Liver (tissue), 9 donors: ENCODE results near the gene SELENOM. TPM values are rescaled to one million over a fixed set of nuclear protein-coding genes. Genes with fewer than 3 reads are reported as not detected.

Source experiments
- DNase-seq: peaks from one replicate; pipeline ENCODE4 v3.0.0-alpha.2; 2017; ENCODE audit warnings: low spot score
- H3K27ac ChIP-seq, 2 donors: one replicate each; pipeline ENCODE4 v1.7.0; 2013; ENCODE audit warnings: inconsistent platforms in 2 of 2, low read length in 2 of 2, control low read depth in 1 of 2, low read depth in 1 of 2, mild to moderate bottlenecking in 1 of 2
- H3K27me3 ChIP-seq, 4 donors: one replicate each; pipeline versions ENCODE4 v1.6.1 to v1.7.0; 2013; ENCODE audit warnings: low read length in 3 of 4, inconsistent platforms in 1 of 4, mild to moderate bottlenecking in 1 of 4, moderate library complexity in 1 of 4; ENCODE audit not compliant: control insufficient read depth in 4 of 4, insufficient read depth in 4 of 4
- H3K36me3 ChIP-seq, 4 donors: one replicate each; pipeline versions ENCODE4 v1.6.1 to v1.7.0; 2013; ENCODE audit warnings: low read length in 3 of 4, mild to moderate bottlenecking in 3 of 4, low read depth in 1 of 4, moderate library complexity in 1 of 4; ENCODE audit not compliant: control insufficient read depth in 4 of 4, insufficient read depth in 3 of 4
- H3K4me1 ChIP-seq, 4 donors: one replicate each; pipeline versions ENCODE4 v1.6.1 to v1.7.0; 2013; ENCODE audit warnings: low read length in 3 of 4, mild to moderate bottlenecking in 3 of 4, moderate library complexity in 1 of 4; ENCODE audit not compliant: control insufficient read depth in 4 of 4, insufficient read depth in 4 of 4
- H3K4me3 ChIP-seq, 3 donors: one replicate each; pipeline versions ENCODE4 v1.6.1 to v1.7.0; 2013; ENCODE audit warnings: low read length in 3 of 3, control low read depth in 1 of 3, low read depth in 1 of 3, mild to moderate bottlenecking in 1 of 3
- H3K9ac ChIP-seq, 2 donors: one replicate each; pipeline ENCODE4 v1.7.0; 2013; ENCODE audit warnings: low read length in 2 of 2, mild to moderate bottlenecking in 2 of 2, moderate library complexity in 2 of 2, control low read depth in 1 of 2, low read depth in 1 of 2
- H3K9me3 ChIP-seq, 4 donors: one replicate each; pipeline versions ENCODE4 v1.6.1 to v1.7.0; 2013; ENCODE audit warnings: low read length in 3 of 4; ENCODE audit not compliant: control insufficient read depth in 4 of 4
- FOXA2 ChIP-seq: IDR thresholded peaks from 2 replicates; pipeline ENCODE4 v1.6.1; 2016; ENCODE audit warnings: antibody characterized with exemption
- HNF4A ChIP-seq, 2 donors: conservative IDR thresholded peaks; 2 replicates each; pipeline ENCODE4 v1.6.1; 2016; ENCODE audit warnings: antibody characterized with exemption in 2 of 2, mild to moderate bottlenecking in 2 of 2
- HNF4G ChIP-seq: IDR thresholded peaks from 2 replicates; pipeline ENCODE4 v1.6.1; 2016; ENCODE audit warnings: antibody characterized with exemption
- NR2F2 ChIP-seq: IDR thresholded peaks from 2 replicates; pipeline ENCODE4 v1.6.1; 2016; ENCODE audit warnings: antibody characterized with exemption
- YY1 ChIP-seq: IDR thresholded peaks from 2 replicates; pipeline ENCODE4 v1.6.1; 2016; ENCODE audit warnings: antibody characterized with exemption, mild to moderate bottlenecking
- WGBS: extraction: QIAGEN DNeasy Blood & Tissue Kit; methylation state at CpG from one replicate; pipeline ENCODE4 v1.1.7; 2013; 5-methylcytosine and 5-hydroxymethylcytosine counted together
- polyA plus RNA-seq, 2 donors: library from polyadenylated mRNA; stranded (reverse) in 1 of 2; unstranded in 1 of 2; fragments of 200-250 nt in 1 of 2; fragments of >200 nt in 1 of 2; fragmentation: Nextera tagmentation in 1 of 2; extraction: Ambion mirVana in 1 of 2; gene quantifications; one replicate each; pipeline versions ENCODE4 v1.2.1 to v1.2.3, GENCODE V29; 2013 to 2015
- total RNA-seq, 2 donors: library from RNA; depleted of rRNA; stranded (reverse); fragments of >200 nt; gene quantifications; one replicate each; pipeline ENCODE4 v1.2.3, GENCODE V29; 2014
- TF ChIP-seq, protein P1 (sequence below): IDR thresholded peaks from 2 replicates; pipeline ENCODE4 v1.6.1; 2016; ENCODE audit warnings: antibody characterized with exemption
- TF ChIP-seq, protein P2 (sequence below): IDR thresholded peaks from 2 replicates; pipeline ENCODE4 v1.6.1; 2016; ENCODE audit warnings: antibody characterized with exemption
- TF ChIP-seq, protein P3 (sequence below): fragments of 150-350 bp; IDR thresholded peaks from 2 replicates; pipeline ENCODE4 v1.5.1; 2017; ENCODE audit warnings: improper control_type of control experiment, low read depth, low read length; ENCODE audit not compliant: missing input control
- TF ChIP-seq, protein P4 (sequence below): IDR thresholded peaks from 2 replicates; pipeline ENCODE4 v1.6.1; 2016; ENCODE audit warnings: antibody characterized with exemption, mild to moderate bottlenecking
- TF ChIP-seq, protein P5 (sequence below): IDR thresholded peaks from 2 replicates; pipeline ENCODE4 v1.6.1; 2016; ENCODE audit warnings: antibody characterized with exemption
- donor health status: healthy.
- donor health status: healthy.
- donor health status: healthy.
- donor health status: healthy.
- donor health status: healthy.

SELENOM gene
- total and polyA plus RNA-seq, 4 donors = 3.0 to 17.3 (median 12.2) TPM

DNA sequence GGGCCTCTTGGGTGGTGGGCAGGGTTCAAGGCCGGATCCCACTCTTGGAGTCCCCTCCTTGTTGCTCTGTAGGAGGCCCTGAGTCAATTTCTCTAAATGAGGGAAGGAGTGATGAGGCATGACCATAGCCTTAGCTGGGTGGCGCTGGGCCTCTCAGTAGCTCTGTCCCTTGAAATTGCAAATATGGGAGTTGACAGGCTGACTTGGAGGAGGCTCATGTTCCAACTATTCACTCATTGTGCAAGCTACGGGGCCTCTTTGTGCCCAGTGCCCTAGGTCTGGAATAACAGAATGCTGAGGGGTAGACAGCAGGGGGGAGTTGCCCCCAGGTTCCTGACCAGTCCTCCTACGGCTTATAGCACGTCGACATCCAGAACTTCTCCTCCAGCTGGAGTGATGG is 8.0 kb downstream of the SELENOM start:
- 94% methylated on average over 6 of the region's 6 CpGs for WGBS
- Histone ChIP-seq H3K9me3 (no peaks in the 10 kb centered on the region), H3K4me3 (no peak overlapping the region), H3K9ac (no peak overlapping the region), H3K4me1 (no peaks in the 10 kb centered on the region), H3K27ac (no peak overlapping the region), H3K27me3 (no peaks in the 10 kb centered on the region), H3K36me3 (peaks cover 0 to 5% (median 2%) of the 10 kb centered on the region in 4 donors)
- no peak for DNase-seq
- TF ChIP-seq, protein P1, sequence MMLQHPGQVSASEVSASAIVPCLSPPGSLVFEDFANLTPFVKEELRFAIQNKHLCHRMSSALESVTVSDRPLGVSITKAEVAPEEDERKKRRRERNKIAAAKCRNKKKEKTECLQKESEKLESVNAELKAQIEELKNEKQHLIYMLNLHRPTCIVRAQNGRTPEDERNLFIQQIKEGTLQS = no peak
- TF ChIP-seq, protein P2, sequence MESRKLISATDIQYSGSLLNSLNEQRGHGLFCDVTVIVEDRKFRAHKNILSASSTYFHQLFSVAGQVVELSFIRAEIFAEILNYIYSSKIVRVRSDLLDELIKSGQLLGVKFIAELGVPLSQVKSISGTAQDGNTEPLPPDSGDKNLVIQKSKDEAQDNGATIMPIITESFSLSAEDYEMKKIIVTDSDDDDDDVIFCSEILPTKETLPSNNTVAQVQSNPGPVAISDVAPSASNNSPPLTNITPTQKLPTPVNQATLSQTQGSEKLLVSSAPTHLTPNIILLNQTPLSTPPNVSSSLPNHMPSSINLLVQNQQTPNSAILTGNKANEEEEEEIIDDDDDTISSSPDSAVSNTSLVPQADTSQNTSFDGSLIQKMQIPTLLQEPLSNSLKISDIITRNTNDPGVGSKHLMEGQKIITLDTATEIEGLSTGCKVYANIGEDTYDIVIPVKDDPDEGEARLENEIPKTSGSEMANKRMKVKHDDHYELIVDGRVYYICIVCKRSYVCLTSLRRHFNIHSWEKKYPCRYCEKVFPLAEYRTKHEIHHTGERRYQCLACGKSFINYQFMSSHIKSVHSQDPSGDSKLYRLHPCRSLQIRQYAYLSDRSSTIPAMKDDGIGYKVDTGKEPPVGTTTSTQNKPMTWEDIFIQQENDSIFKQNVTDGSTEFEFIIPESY = no peak

DNA sequence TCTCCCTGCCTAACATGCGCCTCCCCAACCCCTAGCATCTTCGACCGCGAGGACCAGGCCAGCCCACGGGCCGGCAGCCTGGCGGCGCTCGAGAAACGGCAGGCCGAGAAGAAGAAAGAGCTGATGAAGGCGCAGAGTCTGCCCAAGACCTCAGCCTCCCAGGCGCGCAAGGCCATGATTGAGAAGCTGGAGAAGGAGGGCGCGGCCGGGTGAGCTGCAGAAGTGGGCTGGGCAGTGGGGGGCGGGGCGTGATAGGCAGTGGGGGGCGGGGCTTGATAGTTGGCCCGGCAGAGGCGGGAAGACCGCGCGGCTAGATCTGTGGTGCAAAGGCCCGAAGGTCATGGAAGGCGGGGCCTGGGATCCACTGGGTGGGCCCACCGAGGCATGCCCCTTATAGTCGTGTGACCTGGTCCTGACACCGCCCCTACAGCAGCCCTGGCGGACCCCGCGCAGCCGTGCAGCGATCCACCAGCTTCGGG is 8.7 kb downstream of the SELENOM start:
- no peaks in the 10 kb centered on the region for H3K4me1 ChIP-seq
- H3K9me3 ChIP-seq = no peaks in the 10 kb centered on the region
- 69% methylated on average over 36 of the region's 36 CpGs for WGBS
- no peak overlapping the region for H3K27ac ChIP-seq
- no peak for DNase-seq
- H3K9ac ChIP-seq = no peak overlapping the region
- H3K4me3 ChIP-seq = no peak overlapping the region
- H3K36me3 ChIP-seq = peaks cover 0 to 5% (median 2%) of the 10 kb centered on the region in 4 donors
- H3K27me3 ChIP-seq = no peaks in the 10 kb centered on the region
- TF ChIP-seq, protein P3, sequence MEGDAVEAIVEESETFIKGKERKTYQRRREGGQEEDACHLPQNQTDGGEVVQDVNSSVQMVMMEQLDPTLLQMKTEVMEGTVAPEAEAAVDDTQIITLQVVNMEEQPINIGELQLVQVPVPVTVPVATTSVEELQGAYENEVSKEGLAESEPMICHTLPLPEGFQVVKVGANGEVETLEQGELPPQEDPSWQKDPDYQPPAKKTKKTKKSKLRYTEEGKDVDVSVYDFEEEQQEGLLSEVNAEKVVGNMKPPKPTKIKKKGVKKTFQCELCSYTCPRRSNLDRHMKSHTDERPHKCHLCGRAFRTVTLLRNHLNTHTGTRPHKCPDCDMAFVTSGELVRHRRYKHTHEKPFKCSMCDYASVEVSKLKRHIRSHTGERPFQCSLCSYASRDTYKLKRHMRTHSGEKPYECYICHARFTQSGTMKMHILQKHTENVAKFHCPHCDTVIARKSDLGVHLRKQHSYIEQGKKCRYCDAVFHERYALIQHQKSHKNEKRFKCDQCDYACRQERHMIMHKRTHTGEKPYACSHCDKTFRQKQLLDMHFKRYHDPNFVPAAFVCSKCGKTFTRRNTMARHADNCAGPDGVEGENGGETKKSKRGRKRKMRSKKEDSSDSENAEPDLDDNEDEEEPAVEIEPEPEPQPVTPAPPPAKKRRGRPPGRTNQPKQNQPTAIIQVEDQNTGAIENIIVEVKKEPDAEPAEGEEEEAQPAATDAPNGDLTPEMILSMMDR = no peak
- TF ChIP-seq YY1 (no peak), FOXA2 (no peak), NR2F2 (no peak)
- TF ChIP-seq, protein P4, sequence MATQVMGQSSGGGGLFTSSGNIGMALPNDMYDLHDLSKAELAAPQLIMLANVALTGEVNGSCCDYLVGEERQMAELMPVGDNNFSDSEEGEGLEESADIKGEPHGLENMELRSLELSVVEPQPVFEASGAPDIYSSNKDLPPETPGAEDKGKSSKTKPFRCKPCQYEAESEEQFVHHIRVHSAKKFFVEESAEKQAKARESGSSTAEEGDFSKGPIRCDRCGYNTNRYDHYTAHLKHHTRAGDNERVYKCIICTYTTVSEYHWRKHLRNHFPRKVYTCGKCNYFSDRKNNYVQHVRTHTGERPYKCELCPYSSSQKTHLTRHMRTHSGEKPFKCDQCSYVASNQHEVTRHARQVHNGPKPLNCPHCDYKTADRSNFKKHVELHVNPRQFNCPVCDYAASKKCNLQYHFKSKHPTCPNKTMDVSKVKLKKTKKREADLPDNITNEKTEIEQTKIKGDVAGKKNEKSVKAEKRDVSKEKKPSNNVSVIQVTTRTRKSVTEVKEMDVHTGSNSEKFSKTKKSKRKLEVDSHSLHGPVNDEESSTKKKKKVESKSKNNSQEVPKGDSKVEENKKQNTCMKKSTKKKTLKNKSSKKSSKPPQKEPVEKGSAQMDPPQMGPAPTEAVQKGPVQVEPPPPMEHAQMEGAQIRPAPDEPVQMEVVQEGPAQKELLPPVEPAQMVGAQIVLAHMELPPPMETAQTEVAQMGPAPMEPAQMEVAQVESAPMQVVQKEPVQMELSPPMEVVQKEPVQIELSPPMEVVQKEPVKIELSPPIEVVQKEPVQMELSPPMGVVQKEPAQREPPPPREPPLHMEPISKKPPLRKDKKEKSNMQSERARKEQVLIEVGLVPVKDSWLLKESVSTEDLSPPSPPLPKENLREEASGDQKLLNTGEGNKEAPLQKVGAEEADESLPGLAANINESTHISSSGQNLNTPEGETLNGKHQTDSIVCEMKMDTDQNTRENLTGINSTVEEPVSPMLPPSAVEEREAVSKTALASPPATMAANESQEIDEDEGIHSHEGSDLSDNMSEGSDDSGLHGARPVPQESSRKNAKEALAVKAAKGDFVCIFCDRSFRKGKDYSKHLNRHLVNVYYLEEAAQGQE = no peak

DNA sequence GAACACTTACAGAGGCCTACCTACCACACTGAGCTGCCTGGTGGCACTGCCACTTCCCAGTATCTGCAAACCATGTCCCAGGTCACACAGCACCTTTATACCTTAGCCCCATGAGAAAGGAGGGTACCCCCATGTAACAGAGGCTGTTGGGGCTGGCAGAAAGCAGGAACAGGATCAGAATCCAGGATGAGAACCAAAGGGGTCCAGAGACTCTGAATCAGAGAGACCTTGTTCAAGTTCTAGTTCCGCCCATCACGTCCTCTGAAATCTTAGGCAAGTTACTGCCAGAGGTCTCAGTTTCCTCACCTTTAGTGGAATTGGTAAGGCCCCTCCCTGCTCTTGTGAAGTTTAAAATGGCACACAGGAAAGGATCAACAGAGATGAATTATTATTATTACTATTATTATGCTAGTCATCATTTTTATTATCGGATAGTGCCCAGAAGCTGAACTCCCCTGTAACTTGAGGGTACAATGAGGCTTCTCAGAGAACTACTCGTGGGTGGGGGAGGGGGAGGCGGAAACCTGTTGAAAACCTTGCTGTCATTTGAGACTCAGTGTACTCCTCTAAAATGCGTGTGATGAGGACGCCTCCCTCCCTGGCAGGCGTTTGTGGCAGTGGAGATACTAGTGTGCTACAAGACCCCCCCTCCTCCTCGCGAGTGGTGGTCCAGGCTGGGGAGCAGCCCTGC is 9.3 kb downstream of the SELENOM start:
- Histone ChIP-seq H3K9me3 (no peaks in the 10 kb centered on the region), H3K4me3 (no peak overlapping the region), H3K27me3 (no peaks in the 10 kb centered on the region), H3K27ac (no peak overlapping the region), H3K36me3 (peaks cover 0 to 5% (median 2%) of the 10 kb centered on the region in 4 donors), H3K9ac (no peak overlapping the region), H3K4me1 (no peaks in the 10 kb centered on the region)
- 87% methylated on average over 10 of the region's 10 CpGs for WGBS
- no peak for DNase-seq
- no peak for TF ChIP-seq YY1
- TF ChIP-seq, protein P5, sequence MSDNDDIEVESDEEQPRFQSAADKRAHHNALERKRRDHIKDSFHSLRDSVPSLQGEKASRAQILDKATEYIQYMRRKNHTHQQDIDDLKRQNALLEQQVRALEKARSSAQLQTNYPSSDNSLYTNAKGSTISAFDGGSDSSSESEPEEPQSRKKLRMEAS = no peak
- no peak for TF ChIP-seq HNF4G
- TF ChIP-seq FOXA2 = no peak
- TF ChIP-seq, protein P2 = no peak
- TF ChIP-seq, protein P1 = no peak
- TF ChIP-seq, protein P4 = no peak
- no peak for TF ChIP-seq HNF4A (conservative IDR thresholded peaks at IDR 0.05)
